Hepatocyte (in vitro differentiated cells): ENCODE measurements around the gene EXOC3.

ENCODE experiments used
- CTCF ChIP-seq: fragments of 200-600 bp; sonication (generic); IDR thresholded peaks from 2 replicates; pipeline ENCODE4 v1.5.1; 2016; ENCODE audit warnings: antibody characterized with exemption, mild to moderate bottlenecking; ENCODE audit not compliant: poor library complexity
- EZH2 ChIP-seq: fragments of 200-600 bp; sonication (generic); IDR thresholded peaks from 2 replicates; pipeline ENCODE4 v1.6.1; 2016; ENCODE audit warnings: antibody characterized with exemption, mild to moderate bottlenecking, borderline replicate concordance
- EZH2phosphoT487 ChIP-seq: fragments of 200-600 bp; sonication (generic); IDR thresholded peaks from one replicate; pipeline ENCODE4 v1.6.1; 2018; ENCODE audit warnings: antibody characterized with exemption, mild to moderate bottlenecking, low read depth, moderate library complexity; ENCODE audit not compliant: unreplicated experiment, severe bottlenecking

DNA sequence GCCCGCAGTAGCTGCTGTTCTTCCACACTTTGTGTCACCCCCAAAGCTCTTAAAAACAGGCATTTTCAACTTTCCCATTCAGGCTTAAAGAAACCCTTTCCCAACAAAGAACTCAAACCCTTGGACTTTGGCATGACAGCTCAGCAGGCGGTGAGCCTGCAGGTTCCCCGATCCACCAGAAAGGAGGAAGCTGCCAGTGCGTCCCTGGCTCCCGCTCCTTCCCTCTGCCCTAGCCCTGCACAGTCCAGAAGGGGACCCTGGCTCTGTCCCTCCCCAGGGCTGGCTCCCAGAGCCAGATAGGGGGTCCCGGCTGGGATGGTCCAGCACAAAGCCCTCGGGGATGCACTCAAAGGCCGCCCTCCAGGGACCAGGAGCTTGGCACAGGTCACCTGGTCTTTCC, 71.7 kb downstream of the EXOC3 start:
- TF ChIP-seq CTCF (no peak), EZH2phosphoT487 (no peak), EZH2 (no peak)
